HepG2 (cell line): ENCODE measurements around the gene ATP2A3. TPM values are rescaled to one million over a fixed set of nuclear protein-coding genes. Genes with fewer than 3 reads are reported as not detected.
A peak's percentile ranks its signal among the peaks of the same experiment; 100 is the strongest.

Experiments
- ATAC-seq: fragments of 200-7000 bp; cut with Tn5 transposase; 3 replicates; pipeline ENCODE4 v1.9.1; 2020; ENCODE audit warnings: mild to moderate bottlenecking, moderate library complexity
- BruUV-seq: library from RNA; stranded (reverse); fragments of 400-500 nt; replicated peaks from 2 replicates; lab custom pipeline; 2021; lab: Mats Ljungman, UMichigan
- CTCF ChIA-PET: fragments of 300-600 bp; formaldehyde crosslinking; extraction: SDS; loops from one replicate; lab custom pipeline; 2021; ENCODE audit warnings: low total read pairs, inconsistent platforms, low intra/inter-chr PET ratio; lab: Yijun Ruan, JAX
- POLR2A ChIA-PET: fragments of 350-600 bp; sonication (Branson Sonifier 250); formaldehyde crosslinking; loops from one replicate; lab custom pipeline; 2020; ENCODE audit warnings: antibody characterized with exemption, inconsistent platforms; lab: Yijun Ruan, JAX
- DNase-seq: peaks from one replicate; pipeline ENCODE4 v3.0.0-alpha.2; 2015; ENCODE audit warnings: low spot score
- FAIRE-seq: peaks from 3 replicates; lab custom pipeline; 2011; peaks lifted over from hg19 to GRCh38; lab: Jason Lieb, UNC
- H2AFZ ChIP-seq: one replicate; pipeline ENCODE4 v1.6.1; 2011; ENCODE audit warnings: low read length, inconsistent platforms
- H3K27ac ChIP-seq: fragments of 300-600 bp; 3 replicates; pipeline ENCODE4 v1.8.0; 2011; ENCODE audit warnings: mixed run types, mild to moderate bottlenecking, mixed read lengths, low read length, inconsistent platforms; ENCODE audit not compliant: insufficient read depth; ENCODE audit errors: extremely low read length
- H3K27me3 ChIP-seq, 2 experiments: fragments of 200-600 bp in 1 of 2; 2 replicates in 1 of 2; 3 replicates in 1 of 2; pipeline versions ENCODE4 v1.6.0 to v1.8.0; 2011; ENCODE audit warnings: low read length in 2 of 2, mild to moderate bottlenecking in 2 of 2, moderate library complexity in 2 of 2, inconsistent platforms in 1 of 2; ENCODE audit not compliant: insufficient read depth in 2 of 2, control insufficient read depth in 1 of 2
- H3K36me3 ChIP-seq, 2 experiments: fragments of 200-600 bp in 1 of 2; replicated peaks in 1 of 2; 2 replicates in 1 of 2; 3 replicates in 1 of 2; pipeline versions ENCODE4 v1.5.1 to v1.8.0; 2011; ENCODE audit warnings: low read length in 2 of 2, inconsistent platforms in 1 of 2; ENCODE audit not compliant: insufficient read depth in 2 of 2, control insufficient read depth in 1 of 2
- H3K4me1 ChIP-seq: 2 replicates; pipeline ENCODE4 v1.5.1; 2012; ENCODE audit warnings: low read length, inconsistent platforms; ENCODE audit not compliant: insufficient read depth
- H3K4me2 ChIP-seq: 2 replicates; pipeline ENCODE4 v1.6.0; 2011; ENCODE audit warnings: low read depth, low read length, inconsistent platforms
- H3K4me3 ChIP-seq, 3 experiments: fragments of 200-600 bp in 1 of 3; sonication (generic), shearing (Covaris generic) in 1 of 3; replicated peaks in 1 of 3; 2 replicates each; pipeline ENCODE4 v1.5.1; 2011 to 2016; ENCODE audit warnings: low read length in 3 of 3, inconsistent platforms in 2 of 3, low read depth in 2 of 3, mild to moderate bottlenecking in 2 of 3, control low read depth in 1 of 3, mixed read lengths in 1 of 3; ENCODE audit not compliant: insufficient read depth in 1 of 3
- H3K79me2 ChIP-seq: one replicate; pipeline ENCODE4 v1.6.1; 2011; ENCODE audit warnings: low read length, inconsistent platforms; ENCODE audit not compliant: insufficient read depth
- H3K9ac ChIP-seq: 2 replicates; pipeline ENCODE4 v1.6.0; 2011; ENCODE audit warnings: mild to moderate bottlenecking, low read depth, low read length, inconsistent platforms; ENCODE audit not compliant: insufficient read depth
- H3K9me3 ChIP-seq: 2 replicates; pipeline ENCODE4 v1.5.1; 2012; ENCODE audit warnings: mild to moderate bottlenecking, low read length
- H4K20me1 ChIP-seq: 2 replicates; pipeline ENCODE4 v1.6.0; 2011; ENCODE audit warnings: inconsistent platforms, mild to moderate bottlenecking, low read length, moderate library complexity; ENCODE audit not compliant: insufficient read depth
- CBFB ChIP-seq: sonication (generic); formaldehyde crosslinking; IDR thresholded peaks from 2 replicates; pipeline ENCODE4 v1.4.0; 2020; ENCODE audit warnings: missing genetic modification reagents
- CHD2 ChIP-seq: IDR thresholded peaks from 2 replicates; pipeline ENCODE4 v1.6.1; 2011; ENCODE audit warnings: low read depth, low read length, improper control_type of control experiment
- ELF3 ChIP-seq: IDR thresholded peaks from 2 replicates; pipeline ENCODE4 v1.6.1; 2016; ENCODE audit warnings: missing genetic modification reagents, missing compliant biosample characterization
- FOXK2 ChIP-seq: fragments of 450-650 bp; IDR thresholded peaks from 2 replicates; pipeline ENCODE4 v1.6.1; 2016
- GTF2F1 ChIP-seq: fragments of 150-350 bp; IDR thresholded peaks from 2 replicates; pipeline ENCODE4 v1.6.1; 2014; ENCODE audit warnings: low read length
- MED1 ChIP-seq: sonication (generic); formaldehyde crosslinking; IDR thresholded peaks from 2 replicates; pipeline ENCODE4 v1.4.0; 2020; ENCODE audit warnings: missing genetic modification reagents
- ZEB1 ChIP-seq: IDR thresholded peaks from 2 replicates; pipeline ENCODE4 v1.6.1; 2012; ENCODE audit warnings: mild to moderate bottlenecking, low read depth, inconsistent platforms; ENCODE audit not compliant: insufficient replicate concordance
- ZKSCAN1 ChIP-seq: fragments of 150-350 bp; IDR thresholded peaks from 2 replicates; pipeline ENCODE4 v1.6.1; 2014; ENCODE audit warnings: low read length
- ZNF251 ChIP-seq: sonication (generic); formaldehyde crosslinking; IDR thresholded peaks from 2 replicates; pipeline ENCODE4 v1.9.0; 2021; ENCODE audit warnings: mild to moderate bottlenecking, missing genetic modification reagents
- ZNF3 ChIP-seq: IDR thresholded peaks from 2 replicates; pipeline ENCODE4 v1.7.0; 2017; ENCODE audit warnings: inconsistent platforms
- ZNF644 ChIP-seq: IDR thresholded peaks from 2 replicates; pipeline ENCODE4 v1.6.1; 2016; ENCODE audit warnings: low read depth
- ZNF768 ChIP-seq: sonication (generic); formaldehyde crosslinking; IDR thresholded peaks from 2 replicates; pipeline ENCODE4 v1.4.0; 2020; ENCODE audit warnings: missing genetic modification reagents
- ZNF777 ChIP-seq: sonication (generic); formaldehyde crosslinking; IDR thresholded peaks from 2 replicates; pipeline ENCODE4 v1.4.0; 2020; ENCODE audit warnings: missing genetic modification reagents
- WGBS: methylation state at CpG from one replicate; pipeline ENCODE4 v1.1.6; 2017; ENCODE audit warnings: low lambda C conversion rate; 5-methylcytosine and 5-hydroxymethylcytosine counted together
- in situ Hi-C: cut with HindIII; loops from 2 replicates; pipeline ENCODE4 v1.10.0; 2017; ENCODE audit warnings: low pct_unique_long_range_greater_than_20kb; ENCODE audit not compliant: extremely low pct_ligation_motif_present
- intact Hi-C: fragments of 100-400 bp; cut with micrococcal nuclease; formaldehyde crosslinking; loops from one replicate; pipeline ENCODE4 v1.10.0; 2022; ENCODE audit not compliant: unreplicated experiment
- polyA plus RNA-seq, 8 experiments: library from polyadenylated mRNA; depleted of rRNA in 3 of 8; stranded (reverse) in 7 of 8; unstranded in 1 of 8; fragments of >200 nt; fragmentation: Illumina TruSeq in 4 of 8; extraction: Trizol in 4 of 8; gene quantifications; 2 replicates each; pipeline versions ENCODE4 v1.2.1 to v1.2.3, GENCODE V29; 2011 to 2016; ENCODE audit warnings: low read depth in 4 of 8, missing spikeins in 1 of 8, mixed read lengths in 1 of 8; ENCODE audit not compliant: insufficient read depth in 1 of 8
- total RNA-seq, 5 experiments: library from RNA; depleted of rRNA; stranded (reverse); fragments of >200 nt; fragmentation: Illumina TruSeq; extraction: Trizol; gene quantifications; 2 replicates each; pipeline ENCODE4 v1.2.3, GENCODE V29; 2016; ENCODE audit warnings: low read depth in 1 of 5
- TF ChIP-seq, protein P1 (sequence below): sonication (generic); formaldehyde crosslinking; IDR thresholded peaks from 2 replicates; pipeline ENCODE4 v1.5.1; 2020; ENCODE audit warnings: missing genetic modification reagents, mild to moderate bottlenecking, borderline replicate concordance
- TF ChIP-seq, protein P2 (sequence below): sonication (generic); formaldehyde crosslinking; conservative IDR thresholded peaks from 2 replicates; pipeline ENCODE4 v1.8.0; 2022; ENCODE audit warnings: low read depth, missing genetic modification reagents
- TF ChIP-seq, protein P3 (sequence below): sonication (generic); formaldehyde crosslinking; IDR thresholded peaks from 2 replicates; pipeline ENCODE4 v1.4.0; 2020; ENCODE audit warnings: low read depth, mild to moderate bottlenecking, missing genetic modification reagents

The ATP2A3 gene
- total and polyA plus RNA-seq, 2 of the 13 experiments (the other 11 are each of a cell fraction or from before 2014, with no cell fraction given): 0.07 TPM; not detected in 1

DNA sequence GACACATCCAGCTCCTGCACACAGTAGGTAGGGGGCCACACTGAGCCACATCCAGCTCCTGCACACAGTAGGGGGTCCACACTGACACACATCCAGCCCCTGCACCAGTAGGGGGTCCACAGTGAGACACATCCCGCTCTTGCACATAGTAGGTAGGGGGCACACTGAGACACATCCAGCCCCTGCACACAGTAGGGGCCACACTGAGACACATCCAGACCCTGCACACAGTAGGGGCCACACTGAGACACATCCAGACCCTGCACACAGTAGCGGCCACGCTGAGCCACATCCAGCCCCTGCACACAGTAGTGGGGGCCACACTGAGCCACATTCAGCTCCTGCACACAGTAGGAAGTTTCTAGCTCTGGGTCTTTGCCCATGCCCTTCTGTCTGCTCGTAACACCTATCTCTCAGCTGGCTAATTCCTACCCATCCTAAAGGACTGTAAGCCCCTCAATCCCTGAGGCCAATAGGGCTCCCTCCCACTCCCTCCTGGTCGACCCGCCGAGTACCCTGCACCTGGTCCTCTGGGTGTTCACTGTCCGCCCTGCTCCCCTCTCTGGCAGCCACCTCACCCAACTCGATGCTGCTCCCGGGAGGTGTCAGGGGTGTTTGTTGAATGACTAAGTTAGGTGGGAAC is 9.4 kb upstream of the ATP2A3 start:
- peaks cover 8% of the 10 kb centered on the region for H3K9me3 ChIP-seq
- no peaks in the 10 kb centered on the region for H4K20me1 ChIP-seq
- H3K4me1 ChIP-seq: 0 out of 2 replicates have a peak, but pooled peaks cover 5% of the 10 kb centered on the region
- CTCF ChIA-PET: no interaction called here
- TF ChIP-seq, protein P1, sequence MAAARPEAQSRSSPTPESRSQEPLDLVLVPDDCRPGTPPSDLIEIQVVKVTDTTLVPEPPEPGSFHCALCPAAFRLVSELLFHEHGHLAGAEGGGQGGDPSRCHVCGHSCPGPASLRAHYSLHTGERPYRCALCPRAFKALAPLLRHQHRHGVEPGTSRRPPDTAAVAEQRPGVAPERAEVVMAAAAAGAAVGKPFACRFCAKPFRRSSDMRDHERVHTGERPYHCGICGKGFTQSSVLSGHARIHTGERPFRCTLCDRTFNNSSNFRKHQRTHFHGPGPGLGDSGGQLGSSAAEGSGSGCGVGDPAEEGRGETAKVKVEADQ: no peak
- TF ChIP-seq ZNF3 (CRISPR knock-in tag) (peak; percentile 69; the same call in 1 of the 2 replicates), ZEB1 (no peak), GTF2F1 (no peak), ZKSCAN1 (peak; percentile 93)
- ATAC-seq (peak; percentile 20; the same call in 2 of the 3 replicates), FAIRE-seq (no peak), DNase-seq (no peak)
- 49% methylated on average over 8 of the region's 10 CpGs for WGBS
- peaks cover 2 to 15% of the 10 kb centered on the region in 2 experiments; a peak in 2 of 5 replicates for H3K27me3 ChIP-seq
- H3K79me2 ChIP-seq: no peaks in the 10 kb centered on the region
- intact Hi-C loops (no loop called here), in situ Hi-C loops (no loop called here)
- POLR2A ChIA-PET: no interaction called here
- no peak overlapping the region for H3K4me2 ChIP-seq
- no peak overlapping the region for H3K27ac ChIP-seq
- no peaks in the 10 kb centered on the region for H3K36me3 ChIP-seq
- BruUV-seq: no TSS peak
- no peak overlapping the region for H3K4me3 ChIP-seq
- H2AFZ ChIP-seq: no peak overlapping the region
- no peak overlapping the region for H3K9ac ChIP-seq

DNA sequence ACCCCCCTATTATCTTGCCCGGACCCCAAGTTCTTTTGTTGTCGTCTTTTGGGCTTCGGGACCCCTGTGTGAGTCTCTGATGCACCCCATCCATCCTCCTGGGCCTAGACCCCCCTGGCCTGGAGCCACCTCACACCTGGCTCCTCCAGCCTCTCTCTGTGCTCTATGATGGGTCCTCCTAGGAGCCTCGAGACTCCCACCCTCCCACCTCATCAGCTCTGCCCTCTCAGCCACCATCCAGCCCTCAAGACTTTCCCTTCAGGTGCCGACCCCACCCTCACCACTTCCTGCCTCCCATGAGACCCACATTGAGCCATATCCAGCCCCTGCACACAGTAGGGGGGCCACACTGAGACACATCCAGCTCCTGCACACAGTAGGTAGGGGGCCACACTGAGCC is 8.7 kb upstream of the ATP2A3 start:
- peaks cover 2 to 16% of the 10 kb centered on the region in 2 experiments; a peak in 2 of 5 replicates for H3K27me3 ChIP-seq
- ChIA-PET POLR2A (no interaction called here), CTCF (no interaction called here)
- no peak overlapping the region for H3K9ac ChIP-seq
- H4K20me1 ChIP-seq: no peaks in the 10 kb centered on the region
- H3K36me3 ChIP-seq: no peaks in the 10 kb centered on the region
- FAIRE-seq (no peak), ATAC-seq (no peak), DNase-seq (no peak)
- BruUV-seq: no TSS peak
- H3K79me2 ChIP-seq: no peaks in the 10 kb centered on the region
- H3K4me3 ChIP-seq: no peak overlapping the region
- H3K4me1 ChIP-seq: no peaks in the 10 kb centered on the region
- WGBS: 38% methylated on average over 5 of the region's 5 CpGs
- in situ Hi-C loops (no loop called here), intact Hi-C loops (no loop called here)
- no peak overlapping the region for H3K27ac ChIP-seq
- H2AFZ ChIP-seq: no peak overlapping the region
- H3K9me3 ChIP-seq: peaks cover 8% of the 10 kb centered on the region
- no peak overlapping the region for H3K4me2 ChIP-seq
- TF ChIP-seq ZNF768 (CRISPR knock-in tag) (no peak), ZNF644 (no peak), ZNF777 (CRISPR knock-in tag) (no peak), MED1 (no peak), CHD2 (no peak), CBFB (no peak), FOXK2 (no peak), ZNF251 (CRISPR knock-in tag) (no peak), ELF3 (CRISPR knock-in tag) (no peak)
- TF ChIP-seq, protein P2, sequence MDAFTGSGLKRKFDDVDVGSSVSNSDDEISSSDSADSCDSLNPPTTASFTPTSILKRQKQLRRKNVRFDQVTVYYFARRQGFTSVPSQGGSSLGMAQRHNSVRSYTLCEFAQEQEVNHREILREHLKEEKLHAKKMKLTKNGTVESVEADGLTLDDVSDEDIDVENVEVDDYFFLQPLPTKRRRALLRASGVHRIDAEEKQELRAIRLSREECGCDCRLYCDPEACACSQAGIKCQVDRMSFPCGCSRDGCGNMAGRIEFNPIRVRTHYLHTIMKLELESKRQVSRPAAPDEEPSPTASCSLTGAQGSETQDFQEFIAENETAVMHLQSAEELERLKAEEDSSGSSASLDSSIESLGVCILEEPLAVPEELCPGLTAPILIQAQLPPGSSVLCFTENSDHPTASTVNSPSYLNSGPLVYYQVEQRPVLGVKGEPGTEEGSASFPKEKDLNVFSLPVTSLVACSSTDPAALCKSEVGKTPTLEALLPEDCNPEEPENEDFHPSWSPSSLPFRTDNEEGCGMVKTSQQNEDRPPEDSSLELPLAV: no peak
- TF ChIP-seq, protein P3, sequence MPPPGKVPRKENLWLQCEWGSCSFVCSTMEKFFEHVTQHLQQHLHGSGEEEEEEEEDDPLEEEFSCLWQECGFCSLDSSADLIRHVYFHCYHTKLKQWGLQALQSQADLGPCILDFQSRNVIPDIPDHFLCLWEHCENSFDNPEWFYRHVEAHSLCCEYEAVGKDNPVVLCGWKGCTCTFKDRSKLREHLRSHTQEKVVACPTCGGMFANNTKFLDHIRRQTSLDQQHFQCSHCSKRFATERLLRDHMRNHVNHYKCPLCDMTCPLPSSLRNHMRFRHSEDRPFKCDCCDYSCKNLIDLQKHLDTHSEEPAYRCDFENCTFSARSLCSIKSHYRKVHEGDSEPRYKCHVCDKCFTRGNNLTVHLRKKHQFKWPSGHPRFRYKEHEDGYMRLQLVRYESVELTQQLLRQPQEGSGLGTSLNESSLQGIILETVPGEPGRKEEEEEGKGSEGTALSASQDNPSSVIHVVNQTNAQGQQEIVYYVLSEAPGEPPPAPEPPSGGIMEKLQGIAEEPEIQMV (CRISPR knock-in tag): no peak
